ENCODE measurements around the gene TUT4.

TUT4 gene

GRCh38 chr1:52506349-52506748 is 46.5 kb downstream of the TUT4 start:
- DNase-seq (ENCODE audit: low read depth): no peak
- TF ChIP-seq, protein P1, sequence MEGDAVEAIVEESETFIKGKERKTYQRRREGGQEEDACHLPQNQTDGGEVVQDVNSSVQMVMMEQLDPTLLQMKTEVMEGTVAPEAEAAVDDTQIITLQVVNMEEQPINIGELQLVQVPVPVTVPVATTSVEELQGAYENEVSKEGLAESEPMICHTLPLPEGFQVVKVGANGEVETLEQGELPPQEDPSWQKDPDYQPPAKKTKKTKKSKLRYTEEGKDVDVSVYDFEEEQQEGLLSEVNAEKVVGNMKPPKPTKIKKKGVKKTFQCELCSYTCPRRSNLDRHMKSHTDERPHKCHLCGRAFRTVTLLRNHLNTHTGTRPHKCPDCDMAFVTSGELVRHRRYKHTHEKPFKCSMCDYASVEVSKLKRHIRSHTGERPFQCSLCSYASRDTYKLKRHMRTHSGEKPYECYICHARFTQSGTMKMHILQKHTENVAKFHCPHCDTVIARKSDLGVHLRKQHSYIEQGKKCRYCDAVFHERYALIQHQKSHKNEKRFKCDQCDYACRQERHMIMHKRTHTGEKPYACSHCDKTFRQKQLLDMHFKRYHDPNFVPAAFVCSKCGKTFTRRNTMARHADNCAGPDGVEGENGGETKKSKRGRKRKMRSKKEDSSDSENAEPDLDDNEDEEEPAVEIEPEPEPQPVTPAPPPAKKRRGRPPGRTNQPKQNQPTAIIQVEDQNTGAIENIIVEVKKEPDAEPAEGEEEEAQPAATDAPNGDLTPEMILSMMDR (IDR thresholded peaks at IDR 0.05; ENCODE audit: insufficient read depth, low read depth, low read length, missing control alignments): no peak
- no peak overlapping the region for H3K4me3 ChIP-seq (ENCODE audit: low read length)

DNA sequence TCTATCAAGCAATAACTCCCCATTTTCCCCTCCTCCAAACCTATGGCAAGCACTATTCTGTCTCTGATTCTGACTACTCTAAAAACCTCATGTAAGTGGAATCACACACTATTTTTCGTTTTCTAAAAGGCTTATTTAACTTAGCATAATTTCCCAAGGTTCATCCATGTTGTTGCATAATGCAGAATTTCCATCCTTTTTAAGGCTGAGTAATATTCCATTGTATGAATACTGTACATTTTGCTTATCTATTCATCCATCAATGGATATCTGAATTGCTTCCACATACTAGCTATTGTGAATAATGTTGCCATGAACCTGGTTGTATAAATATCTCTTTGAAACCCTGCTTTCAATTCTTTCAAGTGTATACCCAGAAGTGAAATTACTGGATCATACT is 48.2 kb downstream of the TUT4 start:
- H3K4me3 ChIP-seq (ENCODE audit: low read length): no peak overlapping the region
- no peak for DNase-seq (ENCODE audit: low read depth)
- TF ChIP-seq, protein P1 (IDR thresholded peaks at IDR 0.05; ENCODE audit: insufficient read depth, low read depth, low read length, missing control alignments): no peak

- peak; percentile 6 for DNase-seq (ENCODE audit: low read depth)
- H3K4me3 ChIP-seq (ENCODE audit: low read length): no peak overlapping the region
- TF ChIP-seq, protein P1 (IDR thresholded peaks at IDR 0.05; ENCODE audit: insufficient read depth, low read depth, low read length, missing control alignments): no peak
Measured at GRCh38 chr1:52503706-52504105, 49.2 kb downstream of the TUT4 start.

DNA sequence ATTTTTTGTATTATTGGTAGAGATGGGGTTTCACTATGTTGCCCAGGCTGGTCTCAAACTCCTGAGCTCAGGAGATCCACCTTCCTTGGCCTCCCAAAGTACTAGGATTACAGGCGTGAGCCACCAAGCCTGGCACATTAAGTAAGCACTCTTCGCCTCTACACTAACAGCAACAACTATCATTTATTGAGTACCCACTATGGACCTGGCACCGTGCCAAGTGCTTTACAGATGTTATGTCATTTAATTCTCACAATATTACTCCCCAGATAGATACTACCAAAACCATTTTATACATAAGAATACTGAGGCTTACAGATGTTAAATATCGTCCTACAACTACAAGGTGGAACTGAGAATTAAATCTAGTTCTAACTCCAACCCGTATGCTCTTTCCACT is 50.1 kb downstream of the TUT4 start:
- DNase-seq (ENCODE audit: low read depth): peak; percentile 2
- TF ChIP-seq, protein P1 (IDR thresholded peaks at IDR 0.05; ENCODE audit: insufficient read depth, low read depth, low read length, missing control alignments): no peak
- no peak overlapping the region for H3K4me3 ChIP-seq (ENCODE audit: low read length)

DNA sequence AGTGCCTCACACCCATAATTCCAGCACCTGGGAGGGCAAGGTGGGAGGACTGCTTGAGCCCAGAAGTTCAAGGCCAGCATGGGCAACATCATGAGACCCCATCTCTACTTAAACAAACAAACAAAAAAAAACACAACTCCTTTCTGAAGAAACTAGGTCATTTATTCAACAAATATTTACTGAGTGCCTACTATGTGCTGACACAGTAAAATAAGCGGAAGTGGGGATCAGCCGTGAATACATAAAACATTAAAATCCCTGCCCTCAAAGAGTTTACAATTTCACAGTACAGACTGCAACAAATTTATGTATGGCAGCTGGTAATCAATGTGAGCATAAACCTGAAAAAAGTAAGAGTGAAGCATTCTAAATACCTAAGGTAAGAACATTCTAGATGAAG is 65.3 kb downstream of the TUT4 start:
- DNase-seq (ENCODE audit: low read depth): no peak
- TF ChIP-seq, protein P1 (IDR thresholded peaks at IDR 0.05; ENCODE audit: insufficient read depth, low read depth, low read length, missing control alignments): no peak
- no peak overlapping the region for H3K4me3 ChIP-seq (ENCODE audit: low read length)

- TF ChIP-seq, protein P1 (IDR thresholded peaks at IDR 0.05; ENCODE audit: insufficient read depth, low read depth, low read length, missing control alignments): no peak
- H3K4me3 ChIP-seq (ENCODE audit: low read length): no peak overlapping the region
- DNase-seq (ENCODE audit: low read depth): peak; percentile 55
Measured at GRCh38 chr1:52482326-52483004, 70.4 kb downstream of the TUT4 start.

DNA sequence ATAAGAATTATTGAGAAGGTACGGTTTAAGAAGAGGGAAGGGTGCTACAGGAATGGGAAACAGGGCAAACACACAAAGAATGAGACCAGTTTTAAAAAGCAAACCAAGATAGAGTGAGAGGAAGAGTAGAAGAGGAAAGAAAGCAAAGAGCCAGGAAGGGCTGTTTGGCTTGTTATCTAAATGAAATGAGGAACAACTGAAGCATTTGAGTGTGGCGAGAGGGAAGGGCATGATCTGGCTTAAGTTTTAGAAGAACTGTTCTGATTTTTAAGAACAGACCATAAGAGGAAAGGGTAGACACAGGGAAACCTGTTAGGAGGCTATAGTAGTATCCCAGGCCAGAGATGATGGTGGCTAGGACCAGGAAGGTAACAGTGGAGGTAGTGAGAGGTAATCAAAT is 73.8 kb downstream of the TUT4 start:
- H3K4me3 ChIP-seq (ENCODE audit: low read length): no peak overlapping the region
- TF ChIP-seq, protein P1 (IDR thresholded peaks at IDR 0.05; ENCODE audit: insufficient read depth, low read depth, low read length, missing control alignments): no peak
- DNase-seq (ENCODE audit: low read depth): no peak
